Stimulated activated CD8-positive, alpha-beta memory T cell treated with anti-CD3 and anti-CD28 coated beads, Interleukin-15, amount 100 ng/mL, for 24 hours (primary cell): Measurements from ENCODE around the gene LYPD3.

Experiments used
- DNase-seq: peaks from one replicate; pipeline ENCODE4 v3.0.0-alpha.2; 2020; ENCODE audit warnings: low read depth

The LYPD3 gene

DNA sequence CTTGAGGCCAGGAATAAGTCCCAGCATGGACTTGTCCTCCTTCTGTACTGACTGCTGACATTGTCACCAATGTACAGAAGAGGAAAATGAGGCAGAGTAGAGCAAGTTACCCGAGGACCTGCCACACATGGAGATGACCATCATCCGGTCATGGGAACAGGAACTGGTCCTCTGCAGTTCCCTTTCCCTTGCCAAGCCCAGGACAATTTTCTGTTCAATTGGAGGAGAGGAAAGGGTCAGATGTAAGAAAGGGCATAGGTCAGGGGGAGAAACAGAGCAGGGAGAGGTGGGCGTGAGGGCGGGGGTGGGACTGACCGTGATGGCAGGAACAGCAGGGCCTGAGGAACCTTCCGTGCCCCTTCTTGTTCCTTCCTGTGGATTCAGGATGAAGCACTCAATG, 20.5 kb upstream of the LYPD3 start:
- no peak for DNase-seq

DNA sequence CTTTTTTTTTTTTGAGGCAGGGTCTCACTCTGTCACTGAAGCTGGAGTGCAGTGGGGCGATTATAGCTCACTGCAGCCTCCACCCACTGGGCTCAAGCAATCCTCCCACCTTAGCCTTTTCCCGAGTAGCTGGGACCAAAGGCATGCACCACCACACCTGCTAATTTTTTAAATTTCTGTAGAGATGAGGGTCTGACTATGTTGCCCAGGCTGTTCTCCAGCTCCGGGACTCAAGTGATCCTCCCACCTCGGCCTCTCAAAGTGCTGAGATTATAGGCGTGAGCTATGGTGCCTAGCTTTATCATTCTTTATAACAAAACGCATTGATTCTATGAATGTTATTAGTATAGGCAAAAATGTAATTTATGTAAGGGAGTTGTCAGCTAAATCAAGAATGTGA, 17.9 kb upstream of the LYPD3 start:
- no peak for DNase-seq

GRCh38 chr19:43482193-43482592, 16.8 kb upstream of the LYPD3 start:
- no peak for DNase-seq

DNA sequence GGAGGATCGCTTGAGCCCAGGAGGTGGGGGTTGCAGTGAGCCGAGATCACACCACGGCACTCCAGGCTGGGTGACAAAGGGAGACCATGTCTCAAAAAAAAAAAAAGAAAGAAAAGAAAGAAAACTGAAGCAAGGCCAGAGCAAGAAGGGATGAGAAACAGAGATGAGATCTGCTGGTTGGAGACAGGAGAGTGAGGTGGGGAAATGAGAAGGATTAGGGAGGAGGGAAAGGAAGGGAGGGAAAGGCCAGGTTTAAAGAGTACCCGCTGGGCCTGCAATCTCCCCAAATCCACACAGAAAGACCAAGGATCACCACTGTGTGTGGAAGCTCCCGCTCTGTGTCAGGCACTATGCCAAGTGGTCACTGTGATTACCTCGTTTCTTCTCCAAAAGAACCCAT, 16.3 kb upstream of the LYPD3 start:
- DNase-seq = no peak

DNA sequence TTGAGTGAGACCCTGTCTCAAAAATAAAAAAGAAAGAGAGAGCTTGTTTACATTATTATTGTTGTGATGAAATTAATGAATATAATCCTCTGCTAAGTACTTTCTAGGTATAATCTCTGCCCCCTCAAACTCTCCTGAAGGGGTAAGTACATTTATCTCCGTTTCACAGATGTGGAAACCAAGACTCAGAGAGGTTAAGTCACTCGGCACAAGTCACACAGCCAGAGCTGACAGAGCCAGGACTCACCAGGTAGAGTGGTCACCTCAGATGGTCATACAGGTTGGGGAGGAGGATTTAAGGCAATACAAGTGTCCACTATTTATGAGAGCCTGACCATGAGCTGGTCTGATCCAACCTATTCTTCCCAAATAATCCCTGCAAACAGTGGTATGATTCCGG, 15.2 kb upstream of the LYPD3 start:
- DNase-seq = no peak

- no peak for DNase-seq
Measured at GRCh38 chr19:43479961-43480561, 14.7 kb upstream of the LYPD3 start.

DNA sequence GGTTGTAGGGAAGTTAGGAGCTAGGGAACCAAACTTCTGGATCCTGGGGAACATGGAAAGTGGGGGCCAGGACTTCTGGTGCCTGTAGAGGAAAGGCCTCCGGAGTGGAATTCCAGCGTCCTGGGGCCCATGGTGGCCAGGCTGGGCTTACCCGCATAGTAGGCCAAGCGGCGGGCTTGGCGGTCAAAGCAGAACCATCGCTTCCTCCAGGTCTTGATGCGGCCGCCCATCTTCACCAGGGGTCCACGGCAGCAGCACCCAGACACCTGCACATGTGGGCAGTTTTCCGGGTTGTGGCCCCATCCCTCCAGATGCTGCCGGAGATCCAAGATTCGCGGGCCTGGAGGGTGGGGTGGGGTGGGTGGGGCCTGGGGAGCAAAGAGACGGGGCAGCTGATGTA, 13.8 kb upstream of the LYPD3 start:
- no peak for DNase-seq

DNA sequence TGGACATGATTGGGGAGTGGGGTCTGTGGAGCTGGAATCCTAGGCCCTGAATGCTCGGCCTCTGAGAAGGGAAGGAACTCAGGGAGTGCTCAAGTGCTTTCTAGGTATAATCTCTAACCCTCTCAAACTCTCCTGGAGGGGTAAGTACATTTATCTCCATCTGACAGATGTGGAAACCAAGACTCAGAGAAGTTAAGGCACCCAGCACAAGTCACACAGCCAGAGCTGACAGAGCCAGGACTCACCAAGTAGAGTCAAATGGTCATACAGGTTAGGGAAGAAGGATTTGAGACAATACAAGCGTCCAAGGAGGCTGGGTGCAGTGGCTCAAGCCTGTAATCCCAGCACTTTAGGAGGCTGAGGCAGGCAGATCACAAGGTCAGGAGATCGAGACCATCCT, 12.9 kb upstream of the LYPD3 start:
- DNase-seq = no peak

GRCh38 chr19:43476606-43477005, 11.2 kb upstream of the LYPD3 start:
- no peak for DNase-seq

DNA sequence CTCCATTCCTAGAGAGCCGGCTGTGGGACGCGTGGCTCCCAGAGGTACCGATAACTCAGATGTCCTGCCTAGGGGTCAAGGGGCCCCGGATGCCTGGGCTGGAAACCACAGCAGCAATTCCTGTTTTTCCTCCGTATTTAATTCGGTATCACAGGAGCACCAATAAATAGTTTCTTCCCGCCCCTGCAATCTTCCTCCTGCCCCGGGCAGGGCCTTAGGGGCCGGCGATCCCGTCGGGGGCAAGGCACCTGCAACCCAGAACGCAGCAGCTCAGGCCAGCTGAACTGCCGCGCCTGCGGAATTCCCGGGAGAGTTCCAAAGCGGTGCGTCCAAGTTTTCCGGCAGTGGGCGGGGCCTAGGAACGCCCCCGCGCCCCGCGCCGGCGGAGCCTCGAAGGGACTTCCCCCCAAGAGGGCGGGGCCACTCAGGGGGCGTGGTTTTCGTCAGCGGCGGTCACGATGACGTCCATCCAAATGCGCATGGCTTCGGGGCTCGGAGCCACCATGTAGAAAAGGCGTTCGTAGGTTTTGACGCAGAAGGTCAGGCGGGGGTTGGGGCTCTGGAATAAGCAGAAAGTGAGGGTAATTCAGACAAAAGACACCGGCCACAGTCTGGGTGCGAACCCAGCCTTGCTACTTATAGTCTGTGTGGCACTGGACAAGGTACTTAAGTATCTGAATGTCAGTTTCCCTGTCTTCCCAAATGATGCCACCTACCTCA, 9.7 kb upstream of the LYPD3 start:
- DNase-seq = peak; percentile 95

DNA sequence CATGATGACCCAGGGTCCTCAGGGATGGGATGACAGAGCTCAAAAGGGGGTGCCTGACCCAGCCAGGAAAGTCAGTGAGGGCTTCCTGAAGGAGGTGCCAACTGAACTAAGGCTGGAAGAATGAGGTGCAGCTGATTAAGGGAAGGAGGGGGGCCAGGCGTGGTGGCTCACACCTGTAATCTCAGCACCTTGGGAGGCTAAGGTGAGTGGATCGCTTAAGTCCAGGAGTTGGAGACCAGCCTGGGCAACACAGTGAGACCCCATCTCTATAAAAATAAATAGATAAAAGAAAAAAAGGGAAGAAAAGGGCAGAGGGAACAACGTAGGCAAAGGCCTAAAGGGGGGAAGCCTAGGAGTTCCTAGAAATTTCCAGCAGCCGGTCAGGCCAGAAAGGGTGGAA, 9.1 kb upstream of the LYPD3 start:
- DNase-seq = no peak

- no peak for DNase-seq
Measured at GRCh38 chr19:43471091-43471490, 5.7 kb upstream of the LYPD3 start.

DNA sequence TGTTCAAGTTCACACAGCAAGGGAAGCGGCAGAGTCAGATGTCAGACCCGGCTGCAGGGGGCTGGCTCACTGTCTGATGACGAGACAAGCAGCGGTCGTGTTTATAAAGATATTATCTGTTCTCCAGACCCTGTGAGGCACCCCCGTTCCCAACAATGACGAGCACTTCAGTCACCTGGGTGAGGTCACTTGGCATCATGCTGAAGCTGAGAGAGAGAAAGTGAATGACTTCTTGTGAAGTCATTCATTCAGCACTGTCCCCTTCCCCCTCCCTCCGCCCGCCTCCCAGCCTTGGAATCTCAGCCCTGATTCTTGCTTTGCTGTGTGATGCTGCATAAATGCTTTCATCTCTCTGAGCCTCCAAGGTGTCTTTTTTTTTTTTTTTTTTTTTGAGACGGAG, 4.9 kb upstream of the LYPD3 start:
- DNase-seq = no peak

GRCh38 chr19:43469160-43469480, 3.7 kb upstream of the LYPD3 start:
- no peak for DNase-seq

- no peak for DNase-seq
Measured at GRCh38 chr19:43468354-43469159, 3.1 kb upstream of the LYPD3 start.

DNA sequence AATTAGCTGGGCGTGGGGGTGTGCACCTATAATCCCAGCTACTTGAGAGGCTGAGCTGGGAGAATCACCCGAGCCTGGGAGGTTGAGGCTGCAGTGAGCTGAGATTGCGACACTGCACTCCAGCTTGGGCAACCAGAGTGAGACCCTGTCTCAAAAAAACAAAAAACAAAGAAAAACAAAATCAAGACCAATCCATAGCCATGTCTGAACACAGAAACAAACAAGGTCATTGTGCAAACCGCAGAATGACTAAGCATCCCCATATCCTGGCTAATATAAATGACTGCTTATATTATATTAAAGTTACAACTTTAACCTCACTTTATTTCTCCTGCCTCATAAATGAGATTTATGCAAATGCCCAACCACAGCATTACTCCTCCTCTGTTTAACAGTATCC, 2.3 kb upstream of the LYPD3 start:
- no peak for DNase-seq

GRCh38 chr19:43467276-43467675, 1.9 kb upstream of the LYPD3 start:
- DNase-seq = no peak

DNA sequence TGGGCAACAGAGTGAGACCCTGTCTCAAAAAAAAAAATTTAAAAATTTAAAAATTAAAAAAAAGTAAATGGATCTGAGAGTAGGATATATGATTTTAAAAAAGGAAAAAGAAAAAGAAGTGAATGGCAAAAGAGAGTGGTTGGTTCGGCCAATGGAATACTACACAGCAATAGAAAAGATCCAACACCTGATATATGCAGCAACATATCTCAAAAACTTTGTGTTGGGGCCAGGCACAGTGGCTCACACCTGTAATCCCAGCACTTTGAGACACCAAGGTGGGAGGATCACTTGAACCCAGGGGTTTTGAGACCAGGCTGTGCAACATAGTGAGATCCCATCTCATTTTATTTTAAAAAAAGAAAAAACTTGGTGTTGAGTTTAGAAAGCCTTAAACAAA, 1.4 kb upstream of the LYPD3 start:
- DNase-seq = no peak

DNA sequence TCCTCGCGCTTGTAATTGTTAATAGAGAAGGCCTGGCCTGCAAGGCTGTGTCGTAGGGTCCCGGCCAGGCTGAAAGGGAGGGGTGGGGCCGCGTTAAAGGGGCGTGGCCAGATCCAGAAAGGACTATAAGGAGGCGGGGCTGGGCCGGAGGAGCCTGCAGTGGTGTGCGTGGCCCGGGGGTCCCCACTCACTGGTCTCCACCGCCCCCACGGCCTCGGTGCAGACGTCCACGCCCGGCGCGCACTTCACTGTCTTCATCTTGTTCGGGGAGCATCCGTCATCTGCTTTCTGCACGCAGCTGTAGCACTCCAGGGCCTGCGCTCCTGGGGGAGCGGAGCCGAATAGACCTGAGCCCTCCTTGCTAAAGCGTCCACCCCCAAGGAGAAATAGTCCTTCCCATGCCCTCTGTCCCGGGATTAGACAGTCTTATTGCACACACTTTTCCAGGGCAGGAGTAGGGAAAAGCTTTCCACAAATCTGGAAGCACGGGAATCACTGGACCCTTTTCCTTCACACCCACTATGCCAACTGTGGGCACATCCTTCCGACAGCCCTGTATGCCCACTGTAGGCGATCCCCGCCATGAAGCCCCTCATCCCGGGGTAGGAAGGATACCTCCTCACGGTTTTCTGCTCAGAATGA, 1.2 kb downstream of the LYPD3 start:
- DNase-seq = peak; percentile 55

- DNase-seq = peak; percentile 97
Measured at GRCh38 chr19:43463381-43464133, 1.9 kb downstream of the LYPD3 start.

DNA sequence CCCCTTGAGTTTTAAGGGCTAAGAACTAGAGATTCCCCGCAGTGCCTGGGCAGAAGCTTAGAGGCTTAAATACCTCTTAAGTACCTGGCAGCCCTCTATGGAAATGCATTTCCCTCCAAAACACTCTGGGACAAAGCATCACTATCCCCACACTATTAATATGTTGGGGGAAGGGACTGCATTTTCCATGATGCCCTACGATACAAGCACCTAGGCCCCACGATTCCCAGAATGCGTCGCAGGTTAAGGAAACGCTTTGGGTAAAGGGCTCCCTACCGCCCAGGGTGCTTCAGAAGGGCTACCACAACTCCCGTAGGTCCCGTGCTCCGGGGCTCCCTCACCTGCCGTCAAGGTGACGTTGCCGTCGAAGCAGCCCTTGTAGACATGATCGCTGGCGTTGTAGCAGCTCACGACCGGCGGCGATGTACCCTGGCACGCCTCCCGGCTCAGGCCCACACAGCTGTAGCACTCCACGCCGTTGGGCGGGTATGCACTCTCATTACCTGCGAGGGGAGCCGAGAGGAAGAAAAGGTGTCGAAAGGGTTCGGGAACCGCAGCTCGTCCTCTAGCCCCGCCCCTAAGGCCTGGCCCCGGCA, 2.5 kb downstream of the LYPD3 start:
- no peak for DNase-seq

GRCh38 chr19:43462383-43462782, 3.0 kb downstream of the LYPD3 start:
- DNase-seq = no peak
